ENCODE data around the gene ADAT3. TPM values are rescaled to one million over a fixed set of nuclear protein-coding genes. Genes with fewer than 3 reads are reported as not detected.

Gene ADAT3
- polyA plus RNA-seq, 1 of the 3 experiments (the other 2 are of a cell fraction) = 2.8 TPM

DNA sequence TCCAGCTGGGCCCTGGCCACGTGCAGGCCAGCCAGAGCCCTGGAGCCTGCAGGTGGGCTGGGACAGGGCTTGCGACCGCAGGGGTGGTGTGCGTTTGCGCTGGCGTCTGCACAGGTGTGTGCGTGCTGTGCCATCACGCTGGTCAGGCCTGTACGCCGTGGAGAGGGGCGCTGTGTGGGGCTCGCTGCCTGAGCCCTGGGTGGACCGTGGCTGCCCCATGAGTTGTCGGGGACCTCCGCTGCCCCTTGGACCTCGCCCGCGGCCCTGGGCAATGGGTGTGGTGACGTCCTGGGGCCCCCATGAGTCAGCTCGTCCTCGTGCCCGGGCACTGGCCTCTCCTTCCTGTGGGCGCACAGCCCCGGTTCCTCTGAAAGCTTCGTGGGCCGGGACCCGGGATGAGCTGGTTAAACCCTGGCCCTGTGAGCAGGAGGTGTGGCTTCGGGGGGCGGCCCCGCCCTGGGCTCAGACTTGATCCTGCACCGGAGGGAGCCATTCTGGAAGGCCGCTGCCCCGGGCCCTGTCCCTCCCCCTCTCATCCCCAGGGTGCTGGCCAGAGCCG lies 42.5 kb downstream of the ADAT3 start:
- POLR2A ChIA-PET = no interaction called here
- CTCF ChIA-PET = no interaction called here
- H3K79me2 ChIP-seq (ENCODE audit: insufficient read depth) = peaks cover 99% of the 10 kb centered on the region
- H2AFZ ChIP-seq (ENCODE audit: low read depth) = no peak overlapping the region
- no peak overlapping the region for H3K9ac ChIP-seq
- H3K4me2 ChIP-seq = no peak overlapping the region
- H3K36me3 ChIP-seq (replicated peaks in 1 of 2; ENCODE audit: control insufficient read depth in 1 of 2, insufficient read depth in 2 of 2, low read length in 1 of 2) = peaks cover 0 to 2% of the 10 kb centered on the region in 2 experiments
- TF ChIP-seq, protein P1, sequence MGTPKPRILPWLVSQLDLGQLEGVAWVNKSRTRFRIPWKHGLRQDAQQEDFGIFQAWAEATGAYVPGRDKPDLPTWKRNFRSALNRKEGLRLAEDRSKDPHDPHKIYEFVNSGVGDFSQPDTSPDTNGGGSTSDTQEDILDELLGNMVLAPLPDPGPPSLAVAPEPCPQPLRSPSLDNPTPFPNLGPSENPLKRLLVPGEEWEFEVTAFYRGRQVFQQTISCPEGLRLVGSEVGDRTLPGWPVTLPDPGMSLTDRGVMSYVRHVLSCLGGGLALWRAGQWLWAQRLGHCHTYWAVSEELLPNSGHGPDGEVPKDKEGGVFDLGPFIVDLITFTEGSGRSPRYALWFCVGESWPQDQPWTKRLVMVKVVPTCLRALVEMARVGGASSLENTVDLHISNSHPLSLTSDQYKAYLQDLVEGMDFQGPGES (IDR thresholded peaks at IDR 0.05; ENCODE audit: low read depth, low read length) = no peak
- no peak for TF ChIP-seq SMC3 (IDR thresholded peaks at IDR 0.05; ENCODE audit: low read depth, low read length)
- TF ChIP-seq YY1 (IDR thresholded peaks at IDR 0.05; ENCODE audit: low read depth) = no peak
- TF ChIP-seq, protein P2, sequence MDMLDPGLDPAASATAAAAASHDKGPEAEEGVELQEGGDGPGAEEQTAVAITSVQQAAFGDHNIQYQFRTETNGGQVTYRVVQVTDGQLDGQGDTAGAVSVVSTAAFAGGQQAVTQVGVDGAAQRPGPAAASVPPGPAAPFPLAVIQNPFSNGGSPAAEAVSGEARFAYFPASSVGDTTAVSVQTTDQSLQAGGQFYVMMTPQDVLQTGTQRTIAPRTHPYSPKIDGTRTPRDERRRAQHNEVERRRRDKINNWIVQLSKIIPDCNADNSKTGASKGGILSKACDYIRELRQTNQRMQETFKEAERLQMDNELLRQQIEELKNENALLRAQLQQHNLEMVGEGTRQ (IDR thresholded peaks at IDR 0.05; ENCODE audit: borderline replicate concordance, low read depth, low read length) = no peak
- TF ChIP-seq POLR2AphosphoS5 (IDR thresholded peaks at IDR 0.05; ENCODE audit: low read depth, low read length) = no peak
- no peak for TF ChIP-seq EZH2phosphoT487 (IDR thresholded peaks at IDR 0.05; ENCODE audit: borderline replicate concordance, low read depth)
- no peaks in the 10 kb centered on the region for H3F3A ChIP-seq (replicated peaks; ENCODE audit: insufficient read depth)
- H3K4me3 ChIP-seq (ENCODE audit: low read depth in 2 of 2, low read length in 1 of 2) = no peak overlapping the region
- no peaks in the 10 kb centered on the region for H3K27me3 ChIP-seq (ENCODE audit: insufficient read depth)
- 97% methylated on average over 6 of the region's 34 CpGs for WGBS (ENCODE audit: low lambda C conversion rate)
- DNase-seq = no peak
- H4K20me1 ChIP-seq (ENCODE audit: insufficient read depth) = peaks cover 73% of the 10 kb centered on the region
- no peaks in the 10 kb centered on the region for H3K9me2 ChIP-seq
- H3K27ac ChIP-seq (ENCODE audit: low read depth in 2 of 2, low read length in 1 of 2) = no peak overlapping the region
- H3K9me3 ChIP-seq = no peaks in the 10 kb centered on the region
- H3K4me1 ChIP-seq (ENCODE audit: control insufficient read depth in 1 of 2, insufficient read depth in 2 of 2, low read depth in 1 of 2, low read length in 1 of 2) = peaks cover 0 to 19% of the 10 kb centered on the region in 2 experiments; a peak in 1 of 4 replicates

DNA sequence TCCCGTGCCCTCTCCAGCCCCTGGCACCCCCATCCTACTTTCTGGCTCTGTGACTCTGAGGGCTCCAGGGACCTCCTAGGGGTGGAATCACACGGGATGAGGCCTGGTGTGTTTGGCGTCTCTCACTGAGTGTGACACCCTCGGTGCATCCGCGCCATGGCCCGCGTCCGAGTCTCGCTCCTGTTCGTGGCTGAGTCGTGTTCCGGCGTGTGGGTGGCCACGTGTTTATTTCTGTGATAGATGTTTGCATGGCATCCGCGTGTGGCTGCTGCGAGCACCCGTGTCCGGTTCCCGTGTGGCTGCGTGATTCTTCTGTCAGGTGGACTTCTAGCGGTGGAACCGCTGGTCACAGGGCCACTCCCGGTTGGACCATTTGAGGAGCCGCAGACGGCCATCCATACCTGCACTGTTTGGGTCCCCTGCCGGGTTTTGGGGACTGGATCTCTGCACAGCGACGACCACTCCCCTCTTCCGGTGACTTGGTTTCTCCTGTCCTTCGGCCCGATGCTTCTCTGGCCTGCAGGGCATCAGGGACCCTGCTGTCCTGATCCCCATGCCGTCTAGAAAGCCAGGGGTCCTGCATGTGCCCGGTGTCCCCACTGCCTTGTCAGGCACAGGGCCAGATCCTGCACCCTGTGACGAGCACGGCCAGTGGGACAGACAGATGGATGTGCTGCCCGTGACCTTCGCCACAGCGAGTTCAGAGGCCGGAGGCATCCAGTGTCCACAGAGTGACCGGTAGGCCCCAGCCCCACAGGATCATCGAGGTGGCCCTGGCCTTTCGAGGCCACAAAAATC lies 44.3 kb downstream of the ADAT3 start:
- H3K4me3 ChIP-seq (ENCODE audit: low read depth in 2 of 2, low read length in 1 of 2) = no peak overlapping the region
- peaks cover 99% of the 10 kb centered on the region for H3K79me2 ChIP-seq (ENCODE audit: insufficient read depth)
- peaks cover 0 to under 1% of the 10 kb centered on the region in 2 experiments; a peak in 1 of 4 replicates for H3K4me1 ChIP-seq (ENCODE audit: control insufficient read depth in 1 of 2, insufficient read depth in 2 of 2, low read depth in 1 of 2, low read length in 1 of 2)
- no peaks in the 10 kb centered on the region for H3F3A ChIP-seq (replicated peaks; ENCODE audit: insufficient read depth)
- no peaks in the 10 kb centered on the region for H3K9me3 ChIP-seq
- H4K20me1 ChIP-seq (ENCODE audit: insufficient read depth) = peaks cover 73% of the 10 kb centered on the region
- H3K27ac ChIP-seq (ENCODE audit: low read depth in 2 of 2, low read length in 1 of 2) = no peak overlapping the region
- H3K9ac ChIP-seq = no peak overlapping the region
- no peak overlapping the region for H2AFZ ChIP-seq (ENCODE audit: low read depth)
- ChIA-PET CTCF (no interaction called here), POLR2A (no interaction called here)
- H3K9me2 ChIP-seq = no peaks in the 10 kb centered on the region
- 97% methylated on average over 39 of the region's 44 CpGs for WGBS (ENCODE audit: low lambda C conversion rate)
- peaks cover 0 to 6% of the 10 kb centered on the region in 2 experiments for H3K36me3 ChIP-seq (replicated peaks in 1 of 2; ENCODE audit: control insufficient read depth in 1 of 2, insufficient read depth in 2 of 2, low read length in 1 of 2)
- H3K4me2 ChIP-seq = no peak overlapping the region
- DNase-seq = no peak
- H3K27me3 ChIP-seq (ENCODE audit: insufficient read depth) = no peaks in the 10 kb centered on the region
- TF ChIP-seq FOXJ3 (CRISPR knock-in tag; IDR thresholded peaks at IDR 0.05) (no peak), ELF1 (IDR thresholded peaks at IDR 0.05) (no peak), FOSL2 (IDR thresholded peaks at IDR 0.05; ENCODE audit: borderline replicate concordance, low read depth) (no peak), GABPA (IDR thresholded peaks at IDR 0.05; ENCODE audit: low read depth) (no peak), RCOR1 (IDR thresholded peaks at IDR 0.05; ENCODE audit: low read length) (no peak), RFX5 (IDR thresholded peaks at IDR 0.05; ENCODE audit: low read length) (no peak), TEAD4 (IDR thresholded peaks at IDR 0.05; ENCODE audit: borderline replicate concordance, insufficient read depth) (no peak), RAD21 (IDR thresholded peaks at IDR 0.05; ENCODE audit: low read length) (no peak), RXRA (IDR thresholded peaks at IDR 0.05; ENCODE audit: borderline replicate concordance, low read depth) (no peak), EP300 (IDR thresholded peaks at IDR 0.05; ENCODE audit: borderline replicate concordance in 1 of 2, low read depth in 1 of 2, low read length in 1 of 2) (no peak), POLR2AphosphoS5 (IDR thresholded peaks at IDR 0.05; ENCODE audit: low read depth, low read length) (no peak)
- TF ChIP-seq, protein P3, sequence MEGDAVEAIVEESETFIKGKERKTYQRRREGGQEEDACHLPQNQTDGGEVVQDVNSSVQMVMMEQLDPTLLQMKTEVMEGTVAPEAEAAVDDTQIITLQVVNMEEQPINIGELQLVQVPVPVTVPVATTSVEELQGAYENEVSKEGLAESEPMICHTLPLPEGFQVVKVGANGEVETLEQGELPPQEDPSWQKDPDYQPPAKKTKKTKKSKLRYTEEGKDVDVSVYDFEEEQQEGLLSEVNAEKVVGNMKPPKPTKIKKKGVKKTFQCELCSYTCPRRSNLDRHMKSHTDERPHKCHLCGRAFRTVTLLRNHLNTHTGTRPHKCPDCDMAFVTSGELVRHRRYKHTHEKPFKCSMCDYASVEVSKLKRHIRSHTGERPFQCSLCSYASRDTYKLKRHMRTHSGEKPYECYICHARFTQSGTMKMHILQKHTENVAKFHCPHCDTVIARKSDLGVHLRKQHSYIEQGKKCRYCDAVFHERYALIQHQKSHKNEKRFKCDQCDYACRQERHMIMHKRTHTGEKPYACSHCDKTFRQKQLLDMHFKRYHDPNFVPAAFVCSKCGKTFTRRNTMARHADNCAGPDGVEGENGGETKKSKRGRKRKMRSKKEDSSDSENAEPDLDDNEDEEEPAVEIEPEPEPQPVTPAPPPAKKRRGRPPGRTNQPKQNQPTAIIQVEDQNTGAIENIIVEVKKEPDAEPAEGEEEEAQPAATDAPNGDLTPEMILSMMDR (IDR thresholded peaks at IDR 0.05) = no peak
- TF ChIP-seq, protein P4, sequence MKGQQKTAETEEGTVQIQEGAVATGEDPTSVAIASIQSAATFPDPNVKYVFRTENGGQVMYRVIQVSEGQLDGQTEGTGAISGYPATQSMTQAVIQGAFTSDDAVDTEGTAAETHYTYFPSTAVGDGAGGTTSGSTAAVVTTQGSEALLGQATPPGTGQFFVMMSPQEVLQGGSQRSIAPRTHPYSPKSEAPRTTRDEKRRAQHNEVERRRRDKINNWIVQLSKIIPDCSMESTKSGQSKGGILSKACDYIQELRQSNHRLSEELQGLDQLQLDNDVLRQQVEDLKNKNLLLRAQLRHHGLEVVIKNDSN (IDR thresholded peaks at IDR 0.05; ENCODE audit: borderline replicate concordance, low read depth) = no peak
- TF ChIP-seq, protein P1 (IDR thresholded peaks at IDR 0.05; ENCODE audit: low read depth, low read length) = no peak
- TF ChIP-seq, protein P5, sequence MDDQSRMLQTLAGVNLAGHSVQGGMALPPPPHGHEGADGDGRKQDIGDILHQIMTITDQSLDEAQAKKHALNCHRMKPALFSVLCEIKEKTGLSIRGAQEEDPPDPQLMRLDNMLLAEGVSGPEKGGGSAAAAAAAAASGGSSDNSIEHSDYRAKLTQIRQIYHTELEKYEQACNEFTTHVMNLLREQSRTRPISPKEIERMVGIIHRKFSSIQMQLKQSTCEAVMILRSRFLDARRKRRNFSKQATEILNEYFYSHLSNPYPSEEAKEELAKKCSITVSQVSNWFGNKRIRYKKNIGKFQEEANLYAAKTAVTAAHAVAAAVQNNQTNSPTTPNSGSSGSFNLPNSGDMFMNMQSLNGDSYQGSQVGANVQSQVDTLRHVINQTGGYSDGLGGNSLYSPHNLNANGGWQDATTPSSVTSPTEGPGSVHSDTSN (IDR thresholded peaks at IDR 0.05) = no peak
